OCI-LY7 (cell line): ENCODE measurements around the gene HSPBP1. TPM values are rescaled to one million over a fixed set of nuclear protein-coding genes. Genes with fewer than 3 reads are reported as not detected.

Experiments
- BruUV-seq: library from RNA; stranded (reverse); fragments of 400-500 nt; replicated peaks from 2 replicates; lab custom pipeline; 2021; lab: Mats Ljungman, UMichigan
- CTCF ChIA-PET: fragments of 300-600 bp; sonication (Branson Sonifier 250); formaldehyde crosslinking; loops from one replicate; lab custom pipeline; 2022; ENCODE audit warnings: antibody characterized with exemption; ENCODE audit not compliant: unreplicated experiment; lab: Charles Lee
- POLR2A ChIA-PET: fragments of 300-600 bp; sonication (Branson Sonifier 250); formaldehyde crosslinking; loops from one replicate; lab custom pipeline; 2022; ENCODE audit warnings: antibody characterized with exemption; lab: Charles Lee
- DNase-seq: peaks from one replicate; pipeline ENCODE4 v3.0.0-alpha.2; 2015; ENCODE audit warnings: low spot score
- H2AFZ ChIP-seq: fragments of 200-600 bp; sonication (generic), shearing (Covaris generic); 2 replicates; pipeline ENCODE4 v1.6.1; 2014; ENCODE audit warnings: mild to moderate bottlenecking, antibody characterized with exemption, low read length, moderate library complexity
- H3K27ac ChIP-seq: fragments of 200-600 bp; sonication (generic); 2 replicates; pipeline ENCODE4 v1.5.1; 2014; ENCODE audit warnings: mixed run types, low read depth, mild to moderate bottlenecking, moderate library complexity, low read length, inconsistent platforms; ENCODE audit not compliant: poor library complexity, severe bottlenecking
- H3K36me3 ChIP-seq: fragments of 200-600 bp; sonication (generic); 2 replicates; pipeline ENCODE4 v1.6.1; 2014; ENCODE audit warnings: mild to moderate bottlenecking, antibody characterized with exemption, low read length, moderate library complexity, mixed read lengths; ENCODE audit not compliant: insufficient read depth
- H3K4me1 ChIP-seq: fragments of 200-600 bp; sonication (generic); 2 replicates; pipeline ENCODE4 v1.5.1; 2014; ENCODE audit warnings: mild to moderate bottlenecking, low read length; ENCODE audit not compliant: insufficient read depth, poor library complexity, severe bottlenecking
- H3K4me2 ChIP-seq: fragments of 200-600 bp; sonication (generic); 2 replicates; pipeline ENCODE4 v1.6.1; 2014; ENCODE audit warnings: mild to moderate bottlenecking, low read length
- H3K4me3 ChIP-seq: fragments of 200-600 bp; sonication (generic); 2 replicates; pipeline ENCODE4 v1.5.1; 2014; ENCODE audit warnings: mild to moderate bottlenecking, low read depth, low read length; ENCODE audit not compliant: poor library complexity, severe bottlenecking
- H3K79me2 ChIP-seq: fragments of 200-600 bp; sonication (generic); 2 replicates; pipeline ENCODE4 v1.6.1; 2016; ENCODE audit warnings: low read depth, mild to moderate bottlenecking, low read length, moderate library complexity, mixed read lengths; ENCODE audit not compliant: insufficient read depth
- H3K9me2 ChIP-seq: fragments of 200-600 bp; sonication (generic); 2 replicates; pipeline ENCODE4 v1.6.1; 2016; ENCODE audit warnings: mild to moderate bottlenecking, low read length, mixed read lengths; ENCODE audit not compliant: insufficient read depth
- H3K9me3 ChIP-seq: fragments of 200-600 bp; sonication (generic); 2 replicates; pipeline ENCODE4 v1.6.1; 2014; ENCODE audit warnings: mild to moderate bottlenecking, mixed run types, low read length, mixed read lengths
- H4K20me1 ChIP-seq: fragments of 200-600 bp; sonication (generic); 2 replicates; pipeline ENCODE4 v1.6.1; 2014; ENCODE audit warnings: mild to moderate bottlenecking, antibody characterized with exemption, low read length, moderate library complexity, mixed read lengths; ENCODE audit not compliant: insufficient read depth
- CTCF ChIP-seq: fragments of 200-600 bp; sonication (generic); conservative IDR thresholded peaks from 2 replicates; pipeline ENCODE4 v1.5.1; 2014; ENCODE audit warnings: mild to moderate bottlenecking, antibody characterized with exemption, low read length, moderate library complexity, mixed read lengths
- EZH2phosphoT487 ChIP-seq: fragments of 200-600 bp; sonication (generic); IDR thresholded peaks from 2 replicates; pipeline ENCODE4 v1.6.1; 2018; ENCODE audit warnings: low read depth, borderline replicate concordance, mild to moderate bottlenecking, mixed run types, antibody characterized with exemption, low read length, moderate library complexity, mixed read lengths
- intact Hi-C: fragments of 100-400 bp; cut with micrococcal nuclease; formaldehyde crosslinking; loops from one replicate; pipeline ENCODE4 v1.10.0; 2022; ENCODE audit not compliant: unreplicated experiment
- total RNA-seq, 2 experiments: library from RNA; depleted of rRNA in 1 of 2; stranded (reverse); fragments of >200 nt in 1 of 2; shearing (Covaris generic) in 1 of 2; gene quantifications; 2 replicates each; pipeline ENCODE4 v1.2.3, GENCODE V29; 2014 to 2022

The HSPBP1 gene
- total RNA-seq, 2 experiments from 2014 or later = 38.7 to 41.3 TPM

GRCh38 chr19:55270172-55270942 is 9.6 kb downstream of the HSPBP1 start:
- Histone ChIP-seq H3K79me2 (peaks cover 24% of the 10 kb centered on the region; the same call in 1 of the 2 replicates), H3K4me1 (peaks cover 26% of the 10 kb centered on the region), H4K20me1 (no peaks in the 10 kb centered on the region), H3K4me3 (no peak overlapping the region), H2AFZ (no peak overlapping the region), H3K9me3 (no peaks in the 10 kb centered on the region), H3K9me2 (no peaks in the 10 kb centered on the region), H3K27ac (no peak overlapping the region), H3K36me3 (peaks cover 75% of the 10 kb centered on the region), H3K4me2 (no peak overlapping the region)
- intact Hi-C loops = no loop called here
- ChIA-PET POLR2A (interaction anchor here (0.5 to 0.6 kb wide), 2 partner anchors 12 to 311 kb away, joined by 3 read pairs; partner anchors contain the start of gene ZNF579), CTCF (no interaction called here)
- TF ChIP-seq CTCF (no peak), EZH2phosphoT487 (no peak)
- BruUV-seq = no TSS peak
- DNase-seq = no peak

GRCh38 chr19:55269299-55269698 is 10.6 kb downstream of the HSPBP1 start:
- Histone ChIP-seq H4K20me1 (no peaks in the 10 kb centered on the region), H3K27ac (no peak overlapping the region), H2AFZ (no peak overlapping the region), H3K79me2 (peaks cover 16% of the 10 kb centered on the region; the same call in 1 of the 2 replicates), H3K9me2 (no peaks in the 10 kb centered on the region), H3K4me2 (no peak overlapping the region), H3K36me3 (peaks cover 85% of the 10 kb centered on the region), H3K4me1 (peaks cover 15% of the 10 kb centered on the region), H3K9me3 (no peaks in the 10 kb centered on the region), H3K4me3 (no peak overlapping the region)
- DNase-seq = no peak
- TF ChIP-seq CTCF (no peak), EZH2phosphoT487 (no peak)
- ChIA-PET CTCF (no interaction called here), POLR2A (interaction anchor here (0.5 to 0.7 kb wide), 3 partner anchors 9 to 17 kb away, joined by 3 read pairs; no protein-coding TSS in a partner anchor)
- BruUV-seq = no TSS peak
- intact Hi-C loops = no loop called here

- CTCF ChIA-PET = no interaction called here
- TF ChIP-seq CTCF (no peak), EZH2phosphoT487 (no peak)
- H3K4me2 ChIP-seq = no peak overlapping the region
- no peak for DNase-seq
- H3K4me1 ChIP-seq = peaks cover 4% of the 10 kb centered on the region
- H3K9me3 ChIP-seq = no peaks in the 10 kb centered on the region
- H2AFZ ChIP-seq = no peak overlapping the region
- no peaks in the 10 kb centered on the region for H4K20me1 ChIP-seq
- H3K27ac ChIP-seq = no peak overlapping the region
- BruUV-seq = no TSS peak
- intact Hi-C loops = no loop called here
- H3K79me2 ChIP-seq = peaks cover 10% of the 10 kb centered on the region; the same call in 1 of the 2 replicates
- H3K9me2 ChIP-seq = no peaks in the 10 kb centered on the region
- POLR2A ChIA-PET = no interaction called here
- no peak overlapping the region for H3K4me3 ChIP-seq
- peaks cover 75% of the 10 kb centered on the region for H3K36me3 ChIP-seq
Observed at GRCh38 chr19:55266840-55267239, 13.1 kb downstream of the HSPBP1 start.
